GM06990 (cell line): ENCODE measurements around the gene ATP9A.
A peak's percentile ranks its signal among the peaks of the same experiment; 100 is the strongest.

ENCODE experiments used
- DNase-seq: peaks from one replicate; pipeline ENCODE4 v3.0.0-alpha.2; 2011; ENCODE audit not compliant: insufficient read length; ENCODE audit errors: extremely low read depth
- H3K27me3 ChIP-seq: replicated peaks from 2 replicates; pipeline ENCODE4 v1.6.0; 2011; ENCODE audit warnings: low read length; ENCODE audit not compliant: control insufficient read depth, insufficient read depth
- H3K36me3 ChIP-seq: 2 replicates; pipeline ENCODE4 v1.5.1; 2011; ENCODE audit warnings: low read length; ENCODE audit not compliant: control insufficient read depth, insufficient read depth
- H3K4me3 ChIP-seq: replicated peaks from 2 replicates; pipeline ENCODE4 v1.5.1; 2011; ENCODE audit warnings: low read depth, mild to moderate bottlenecking, control low read depth, low read length
- CTCF ChIP-seq: IDR thresholded peaks from 2 replicates; pipeline ENCODE4 v1.5.1; 2011; ENCODE audit warnings: low read length, control low read depth, mild to moderate bottlenecking, inconsistent platforms; ENCODE audit not compliant: insufficient read depth, poor library complexity, severe bottlenecking

The ATP9A gene

DNA sequence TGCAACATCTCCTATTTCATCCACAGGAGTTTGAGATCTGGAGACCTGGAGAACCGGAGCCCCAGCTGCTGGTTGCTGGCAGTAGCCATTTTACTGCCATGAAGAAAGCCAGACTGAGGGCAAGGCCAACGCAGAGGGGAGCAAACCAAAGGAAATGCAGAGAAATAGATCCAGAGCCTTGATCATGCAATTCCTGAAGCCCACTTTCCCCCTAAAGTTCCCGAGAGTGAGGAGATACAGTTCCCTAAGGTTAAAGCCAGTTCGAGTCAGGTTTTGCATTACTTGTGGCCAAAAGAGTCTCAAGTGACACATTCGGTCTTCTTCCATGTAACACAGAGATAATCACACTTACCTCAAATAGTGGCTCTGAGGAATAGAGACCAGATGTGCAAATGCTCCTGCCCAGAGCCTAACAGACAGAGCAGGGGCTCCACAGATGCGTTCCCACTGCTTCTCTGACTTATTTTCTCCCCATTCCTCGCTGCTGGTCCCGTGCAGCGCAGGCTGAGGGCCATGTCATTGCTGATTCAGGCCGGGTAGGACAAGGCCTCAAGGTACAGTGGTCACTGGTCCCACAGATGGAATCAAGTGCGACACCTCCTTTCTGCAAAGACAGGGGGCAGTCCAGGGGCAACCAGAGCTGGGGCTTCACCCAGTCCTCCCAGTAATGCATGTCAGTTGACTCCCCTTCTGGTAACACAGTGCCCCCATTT is 190.6 kb downstream of the ATP9A start:
- Histone ChIP-seq H3K36me3 (no peaks in the 10 kb centered on the region), H3K4me3 (no peak overlapping the region), H3K27me3 (no peaks in the 10 kb centered on the region; the same call in 1 of the 2 replicates)
- DNase-seq, result no peak
- peak; percentile 7 for TF ChIP-seq CTCF

DNA sequence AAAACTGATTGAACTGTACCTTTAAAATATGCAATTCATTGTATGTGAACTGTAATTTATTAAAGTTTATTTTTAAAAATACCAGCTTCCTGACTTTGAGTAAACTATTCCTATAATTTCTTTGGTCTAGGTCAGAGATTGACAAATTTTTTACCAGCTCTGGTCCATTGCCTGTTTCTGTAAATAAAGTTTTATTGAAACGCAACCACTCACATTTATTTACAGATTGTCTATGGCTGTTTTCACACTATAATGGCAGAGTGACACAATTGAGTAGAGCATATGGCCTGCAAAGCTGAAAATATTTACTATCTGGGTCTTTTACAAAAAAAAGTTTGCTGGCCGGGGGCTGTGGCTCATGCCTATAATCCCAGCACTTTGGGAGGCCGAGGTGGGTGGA is 192.7 kb downstream of the ATP9A start:
- no peak for DNase-seq
- no peak for TF ChIP-seq CTCF
- H3K27me3 ChIP-seq, result no peaks in the 10 kb centered on the region; the same call in 1 of the 2 replicates
- H3K4me3 ChIP-seq, result no peak overlapping the region
- H3K36me3 ChIP-seq, result no peaks in the 10 kb centered on the region

DNA sequence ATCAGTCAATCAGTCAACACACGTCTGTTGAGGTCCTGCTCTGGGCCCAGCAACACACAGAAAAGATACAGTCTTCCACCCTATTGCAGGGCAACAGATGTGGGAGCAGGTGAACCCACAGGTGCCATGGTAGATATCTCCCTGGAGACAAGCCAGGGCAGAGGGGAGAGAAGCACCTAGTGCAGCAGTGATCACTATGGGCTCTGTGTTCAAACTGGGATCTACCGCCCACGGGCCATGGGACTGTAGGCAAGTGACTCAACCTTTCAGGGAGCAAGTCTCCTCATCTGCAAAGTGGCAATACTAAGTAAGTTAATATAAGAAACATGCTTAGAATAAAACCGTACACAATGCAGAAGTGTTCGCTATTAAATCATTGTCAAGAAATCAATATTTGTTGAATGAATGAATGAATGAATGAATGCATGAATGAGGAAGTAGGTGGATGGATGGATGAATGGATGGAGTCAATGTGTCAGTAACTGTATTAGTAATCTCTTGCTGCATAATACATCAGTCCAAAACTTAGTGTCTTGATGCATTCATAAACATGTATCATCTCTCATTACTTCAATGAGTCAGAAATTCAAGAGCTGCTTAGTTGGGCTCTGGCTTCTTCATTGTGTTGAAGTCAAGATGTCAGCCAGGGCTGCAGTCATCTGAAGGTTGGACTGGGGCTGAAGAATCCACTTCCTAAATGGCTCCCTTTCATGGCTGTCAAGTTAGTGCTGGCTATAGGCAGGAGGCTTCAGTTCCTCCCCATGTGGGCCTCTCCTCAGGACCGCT is 193.7 kb downstream of the ATP9A start:
- no peaks in the 10 kb centered on the region for H3K27me3 ChIP-seq
- H3K4me3 ChIP-seq, result no peak overlapping the region
- TF ChIP-seq CTCF, result no peak

GRCh38 chr20:51573576-51574243 is 194.5 kb downstream of the ATP9A start:
- no peaks in the 10 kb centered on the region for H3K36me3 ChIP-seq
- H3K4me3 ChIP-seq, result no peak overlapping the region
- DNase-seq, result no peak
- TF ChIP-seq CTCF, result no peak
- H3K27me3 ChIP-seq, result no peaks in the 10 kb centered on the region

More for the DNA sequence above, 193.7 kb downstream of the ATP9A start:
- no peaks in the 10 kb centered on the region for H3K36me3 ChIP-seq
- DNase-seq, result no peak

- Histone ChIP-seq H3K4me3 (no peak overlapping the region), H3K36me3 (no peaks in the 10 kb centered on the region), H3K27me3 (no peaks in the 10 kb centered on the region)
- TF ChIP-seq CTCF, result no peak
- no peak for DNase-seq
Measured at GRCh38 chr20:51571460-51571794, 196.8 kb downstream of the ATP9A start.
